Stomach (tissue), 9 donors: Measurements from ENCODE around the gene CUL7. TPM values are rescaled to one million over a fixed set of nuclear protein-coding genes. Genes with fewer than 3 reads are reported as not detected.
A peak's percentile ranks its signal among the peaks of the same experiment; 100 is the strongest.

Experiments
- DNase-seq, 2 donors: peaks; one replicate each; pipeline versions ENCODE4 v3.0.0 to v3.0.0-alpha.2; 2013 to 2019
- H3K27ac ChIP-seq, 5 donors: fragments of 200-600 bp in 4 of 5; sonication (generic) in 4 of 5; one replicate each; pipeline ENCODE4 v1.5.1; 2013 to 2019; ENCODE audit warnings: mild to moderate bottlenecking in 1 of 5, moderate library complexity in 1 of 5
- H3K27me3 ChIP-seq, 3 donors: fragments of 200-600 bp; sonication (generic); one replicate each; pipeline ENCODE4 v1.5.1; 2017 to 2019; ENCODE audit warnings: mixed run types in 1 of 3
- H3K36me3 ChIP-seq, 4 donors: fragments of 200-600 bp; sonication (generic); 1 replicate in 3 of 4; 2 replicates in 1 of 4; pipeline ENCODE4 v1.5.1; 2016 to 2019
- H3K4me1 ChIP-seq, 4 donors: fragments of 200-600 bp; sonication (generic); one replicate each; pipeline ENCODE4 v1.5.1; 2016 to 2019
- H3K4me3 ChIP-seq, 4 donors: fragments of 200-600 bp; sonication (generic) in 3 of 4; one replicate each; pipeline ENCODE4 v1.5.1; 2016 to 2019; ENCODE audit warnings: mild to moderate bottlenecking in 1 of 4
- H3K9me3 ChIP-seq, 4 donors: fragments of 200-600 bp; sonication (generic); one replicate each; pipeline ENCODE4 v1.5.1; 2016 to 2019
- CTCF ChIP-seq, 7 experiments: fragments of 450-650 bp in 4 of 7; fragments of 200-600 bp in 3 of 7; sonication (generic) in 3 of 7; IDR thresholded peaks; one replicate each; pipeline ENCODE4 v1.5.1; 2016 to 2019; ENCODE audit warnings: antibody characterized with exemption in 7 of 7, control low read depth in 2 of 7, mild to moderate bottlenecking in 1 of 7
- EP300 ChIP-seq: sonication (generic); formaldehyde crosslinking; IDR thresholded peaks from one replicate; pipeline ENCODE4 v1.6.1; 2017; ENCODE audit warnings: antibody characterized with exemption
- POLR2A ChIP-seq, 4 donors: fragments of 450-650 bp; IDR thresholded peaks; one replicate each; pipeline ENCODE4 v1.6.1; 2016; ENCODE audit warnings: antibody characterized with exemption in 4 of 4, control low read depth in 2 of 4, mild to moderate bottlenecking in 1 of 4, moderate library complexity in 1 of 4
- POLR2AphosphoS5 ChIP-seq, 3 donors: sonication (generic); formaldehyde crosslinking; IDR thresholded peaks; one replicate each; pipeline ENCODE4 v1.6.1; 2016; ENCODE audit warnings: antibody characterized with exemption in 3 of 3
- WGBS, 5 donors: extraction: QIAGEN DNeasy Blood & Tissue Kit in 3 of 5; methylation state at CpG; one replicate each; pipeline versions ENCODE4 v1.1.5 to v1.1.7; 2013 to 2018; 5-methylcytosine and 5-hydroxymethylcytosine counted together
- intact Hi-C: fragments of 100-400 bp; cut with DNase I; formaldehyde crosslinking; loops from one replicate; pipeline ENCODE4 v1.15.1; 2023; ENCODE audit warnings: low total_unique reads
- polyA plus RNA-seq, 3 donors: library from polyadenylated mRNA; stranded (reverse); fragments of 200-250 nt; gene quantifications; one replicate each; pipeline ENCODE4 v1.2.3, GENCODE V29; 2013
- total RNA-seq, 5 donors: library from RNA; depleted of rRNA; stranded (reverse); fragments of >200 nt; gene quantifications; one replicate each; pipeline versions ENCODE4 v1.1.0 to v1.2.3, GENCODE V29; 2014 to 2016
- donor health status: healthy with polysubstance abuse.
- donor health status: Bipolar disorder and iron deficiency.
- donor health status: healthy.

Gene CUL7
- total and polyA plus RNA-seq, 8 donors, result 4.4 to 26.1 (median 10.5) TPM

GRCh38 chr6:43096451-43097097, 42.9 kb upstream of the CUL7 start:
- H3K27ac ChIP-seq, result peak overlapping the region; percentile 37 to 78 (median 67)
- intact Hi-C loops, result no loop called here
- no peaks in the 10 kb centered on the region for H3K36me3 ChIP-seq
- TF ChIP-seq EP300 (no peak), CTCF (IDR thresholded peaks at IDR 0.05) (no peak), POLR2A (IDR thresholded peaks at IDR 0.05) (no peak), POLR2AphosphoS5 (IDR thresholded peaks at IDR 0.05) (no peak)
- no peaks in the 10 kb centered on the region for H3K9me3 ChIP-seq
- WGBS, 5 donors, result 19 to 41% (median 25%) methylated on average over 8 of the region's 8 CpGs
- H3K4me3 ChIP-seq, result no peak overlapping the region
- peak; percentile 35 to 79 for DNase-seq
- H3K4me1 ChIP-seq, result peaks cover 20 to 48% (median 39%) of the 10 kb centered on the region in 4 donors
- no peaks in the 10 kb centered on the region for H3K27me3 ChIP-seq

GRCh38 chr6:43095939-43096338, 42.3 kb upstream of the CUL7 start:
- no peak for TF ChIP-seq POLR2AphosphoS5 (IDR thresholded peaks at IDR 0.05)
- no peak for TF ChIP-seq CTCF (IDR thresholded peaks at IDR 0.05)
- no peak for TF ChIP-seq EP300
- TF ChIP-seq POLR2A (IDR thresholded peaks at IDR 0.05), result no peak
- Histone ChIP-seq H3K27ac (peak overlapping the region; percentile 31 to 78 (median 67)), H3K27me3 (no peaks in the 10 kb centered on the region), H3K4me3 (no peak overlapping the region), H3K36me3 (no peaks in the 10 kb centered on the region), H3K9me3 (no peaks in the 10 kb centered on the region), H3K4me1 (peaks cover 20 to 48% (median 39%) of the 10 kb centered on the region in 4 donors)
- intact Hi-C loops, result no loop called here
- DNase-seq, result no peak
- 24 to 46% (median 32%) methylated on average over 7 of the region's 7 CpGs for WGBS, 5 donors

- TF ChIP-seq POLR2AphosphoS5 (IDR thresholded peaks at IDR 0.05) (peak in 1 of 3 donors; percentile 22), POLR2A (IDR thresholded peaks at IDR 0.05) (no peak), CTCF (IDR thresholded peaks at IDR 0.05) (no peak), EP300 (no peak)
- Histone ChIP-seq H3K4me1 (peaks cover 30 to 66% (median 49%) of the 10 kb centered on the region in 4 donors), H3K9me3 (no peaks in the 10 kb centered on the region), H3K27me3 (no peaks in the 10 kb centered on the region), H3K4me3 (peak overlapping the region; percentile 39 to 46 (median 44)), H3K27ac (peak overlapping the region; percentile 28 to 78 (median 68)), H3K36me3 (no peaks in the 10 kb centered on the region)
- DNase-seq, result peak; percentile 34 to 54
- intact Hi-C loops, result no loop called here
- 35 to 44% (median 37%) methylated on average over 9 of the region's 9 CpGs for WGBS, 5 donors
These were observed 40.0 kb upstream of the CUL7 start for GRCh38 chr6:43093436-43094289.

- TF ChIP-seq POLR2AphosphoS5 (IDR thresholded peaks at IDR 0.05), result no peak
- H3K36me3 ChIP-seq, result no peaks in the 10 kb centered on the region
- no peak overlapping the region for H3K27ac ChIP-seq
- no peaks in the 10 kb centered on the region for H3K9me3 ChIP-seq
- no peak overlapping the region for H3K4me3 ChIP-seq
- no peak for DNase-seq
- intact Hi-C loops, result no loop called here
- H3K4me1 ChIP-seq, result peaks cover 27 to 58% (median 46%) of the 10 kb centered on the region in 4 donors
- no peaks in the 10 kb centered on the region for H3K27me3 ChIP-seq
These were observed 39.0 kb upstream of the CUL7 start for GRCh38 chr6:43092635-43093034.
